SK-N-MC (cell line): ENCODE results near the gene SPRR2F.
"Not testable (repeated sequence)": the region's sequence is repeated elsewhere in the genome, so short reads cannot be mapped to it uniquely, and the experiment has no call there.

Experiments
- DNase-seq: peaks from one replicate; pipeline ENCODE4 v3.0.0-alpha.2; 2011; ENCODE audit warnings: low read depth, low spot score
- H3K27ac ChIP-seq: fragments of 200-600 bp; sonication (generic); 2 replicates; pipeline ENCODE4 v1.5.1; 2016; ENCODE audit warnings: mixed run types
- H3K36me3 ChIP-seq: fragments of 200-600 bp; sonication (generic); 2 replicates; pipeline ENCODE4 v1.6.1; 2017; ENCODE audit warnings: antibody characterized with exemption, low read length, mixed read lengths; ENCODE audit not compliant: insufficient read depth
- H3K4me3 ChIP-seq: fragments of 200-600 bp; sonication (generic); 2 replicates; pipeline ENCODE4 v1.5.1; 2016
- H3K9ac ChIP-seq: fragments of 200-600 bp; sonication (generic); 2 replicates; pipeline ENCODE4 v1.8.0; 2017; ENCODE audit warnings: mixed run types, mixed read lengths; ENCODE audit not compliant: insufficient read length
- H3K9me3 ChIP-seq: fragments of 200-600 bp; sonication (generic); 2 replicates; pipeline ENCODE4 v1.6.1; 2017; ENCODE audit warnings: low read depth, mild to moderate bottlenecking, antibody characterized with exemption, low read length, moderate library complexity, mixed read lengths
- EZH2 ChIP-seq: fragments of 200-600 bp; sonication (generic); IDR thresholded peaks from one replicate; pipeline ENCODE4 v1.6.1; 2017; ENCODE audit warnings: antibody characterized with exemption
- FOXP2 ChIP-seq: optimal IDR thresholded peaks from 2 replicates; pipeline ENCODE3; 2011; ENCODE audit warnings: mild to moderate bottlenecking, moderate library complexity; ENCODE audit not compliant: insufficient read depth; ENCODE audit errors: extremely low read length, control extremely low read depth
- POLR2AphosphoS5 ChIP-seq: IDR thresholded peaks from 2 replicates; pipeline ENCODE4 v1.6.1; 2012; ENCODE audit warnings: mild to moderate bottlenecking, low read depth, low read length, borderline replicate concordance

The SPRR2F gene

GRCh38 chr1:153127296-153127695 lies 14.0 kb upstream of the SPRR2F start:
- Histone ChIP-seq H3K4me3 (no peak overlapping the region), H3K9me3 (no peaks in the 10 kb centered on the region), H3K9ac (no peak overlapping the region), H3K36me3 (no peaks in the 10 kb centered on the region), H3K27ac (no peak overlapping the region)
- TF ChIP-seq POLR2AphosphoS5 (no peak), FOXP2 (no peak), EZH2 (no peak)
- no peak for DNase-seq

- Histone ChIP-seq H3K9me3 (no peaks in the 10 kb centered on the region), H3K4me3 (no peak overlapping the region), H3K27ac (no peak overlapping the region), H3K36me3 (no peaks in the 10 kb centered on the region), H3K9ac (no peak overlapping the region)
- DNase-seq, result no peak
- no peak for TF ChIP-seq EZH2
- no peak for TF ChIP-seq FOXP2
- no peak for TF ChIP-seq POLR2AphosphoS5
Observed at GRCh38 chr1:153125536-153125935, 12.2 kb upstream of the SPRR2F start.

DNA sequence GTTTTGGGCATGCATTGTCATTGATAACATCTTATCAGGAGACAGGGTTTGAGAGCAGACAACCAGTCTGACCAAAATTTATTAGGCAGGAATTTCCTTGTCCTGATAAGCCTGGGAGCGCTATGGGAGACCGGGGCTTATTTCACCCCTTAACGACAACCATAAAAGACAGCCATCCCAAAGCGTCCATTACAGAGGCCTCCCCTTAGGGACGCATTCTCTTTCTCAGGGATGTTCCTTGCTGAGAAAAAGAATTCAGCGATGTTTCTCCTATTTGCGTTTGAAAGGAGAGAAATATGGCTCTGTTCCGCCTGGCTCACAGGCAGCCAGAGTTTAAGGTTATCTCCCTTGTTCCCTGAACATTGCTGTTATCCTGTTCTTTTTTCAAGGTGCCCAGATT lies 10.5 kb upstream of the SPRR2F start:
- H3K27ac ChIP-seq, H3K9me3 ChIP-seq, H3K4me3 ChIP-seq, DNase-seq, H3K9ac ChIP-seq, H3K36me3 ChIP-seq: not testable (repeated sequence)

- no peak overlapping the region for H3K27ac ChIP-seq
- no peak overlapping the region for H3K4me3 ChIP-seq
- no peak for DNase-seq
- TF ChIP-seq EZH2 (no peak), FOXP2 (no peak), POLR2AphosphoS5 (no peak)
- no peak overlapping the region for H3K9ac ChIP-seq
- no peaks in the 10 kb centered on the region for H3K9me3 ChIP-seq
- H3K36me3 ChIP-seq, result no peaks in the 10 kb centered on the region
Observed at GRCh38 chr1:153122831-153123421, 9.6 kb upstream of the SPRR2F start.

- Histone ChIP-seq H3K27ac (no peak overlapping the region), H3K36me3 (no peaks in the 10 kb centered on the region), H3K4me3 (no peak overlapping the region), H3K9me3 (no peaks in the 10 kb centered on the region), H3K9ac (no peak overlapping the region)
- TF ChIP-seq FOXP2 (no peak), POLR2AphosphoS5 (no peak), EZH2 (no peak)
- no peak for DNase-seq
Observed at GRCh38 chr1:153120945-153121344, 7.6 kb upstream of the SPRR2F start.

GRCh38 chr1:153119491-153119971 lies 6.2 kb upstream of the SPRR2F start:
- Histone ChIP-seq H3K36me3 (no peaks in the 10 kb centered on the region), H3K27ac (no peak overlapping the region), H3K9ac (no peak overlapping the region), H3K9me3 (no peaks in the 10 kb centered on the region), H3K4me3 (no peak overlapping the region)
- TF ChIP-seq EZH2 (no peak), POLR2AphosphoS5 (no peak), FOXP2 (no peak)
- DNase-seq, result no peak

DNA sequence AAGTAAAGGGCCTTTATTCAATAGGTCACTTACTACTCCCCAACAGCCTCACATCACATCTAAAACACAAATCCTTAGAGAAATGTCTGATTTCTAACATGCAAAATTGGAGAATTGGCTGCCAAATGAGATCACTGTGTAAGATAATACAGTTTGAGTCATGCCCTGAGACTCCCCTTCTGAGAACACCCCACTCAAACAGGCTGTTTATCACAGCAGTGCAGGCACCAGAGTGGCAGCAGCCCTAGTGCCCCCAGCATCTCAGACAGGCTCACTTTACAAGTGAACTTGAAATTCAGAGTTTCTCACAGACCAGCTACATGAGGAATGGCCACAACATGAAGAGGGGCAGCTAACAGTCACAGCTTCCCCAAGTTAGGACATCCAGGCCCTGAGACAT lies 1.9 kb upstream of the SPRR2F start:
- H3K9me3 ChIP-seq, H3K9ac ChIP-seq, DNase-seq, H3K27ac ChIP-seq, H3K36me3 ChIP-seq, H3K4me3 ChIP-seq: not testable (repeated sequence)

- not testable (repeated sequence) for DNase-seq, H3K4me3 ChIP-seq, H3K9me3 ChIP-seq, H3K27ac ChIP-seq, H3K36me3 ChIP-seq, H3K9ac ChIP-seq
Observed at GRCh38 chr1:153112454-153112853, 862 bp downstream of the SPRR2F start.

DNA sequence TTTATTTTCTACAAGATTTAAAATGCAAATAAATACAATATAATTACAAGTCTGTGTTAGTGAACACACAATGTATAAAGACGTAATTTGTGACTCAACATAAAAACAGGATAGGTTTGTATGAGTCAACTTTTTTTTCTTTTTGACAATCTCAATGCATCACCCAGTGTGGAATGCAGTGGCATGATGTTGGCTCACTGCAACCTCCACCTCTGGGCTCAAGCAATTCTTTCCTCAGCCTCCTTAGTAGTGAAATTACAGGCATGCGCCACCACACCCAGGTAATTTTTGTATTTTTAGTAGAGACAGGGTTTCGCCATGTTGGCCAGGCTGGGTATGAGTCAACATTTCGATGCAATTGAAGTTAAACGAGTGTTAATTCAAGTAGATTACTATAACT lies 13.1 kb downstream of the SPRR2F start:
- Histone ChIP-seq H3K9me3 (no peaks in the 10 kb centered on the region), H3K4me3 (no peak overlapping the region), H3K9ac (no peak overlapping the region), H3K27ac (no peak overlapping the region), H3K36me3 (no peaks in the 10 kb centered on the region)
- TF ChIP-seq FOXP2 (no peak), POLR2AphosphoS5 (no peak), EZH2 (no peak)
- no peak for DNase-seq
